Esophagus mucosa (tissue), 1 donor: ENCODE data around the gene CTNNA3. TPM values are rescaled to one million over a fixed set of nuclear protein-coding genes. Genes with fewer than 3 reads are reported as not detected.

Source experiments
- ATAC-seq: fragments of 200-7000 bp; cut with Tn5 transposase; one replicate; pipeline ENCODE4 v1.9.1; 2020
- total RNA-seq: library from RNA; stranded (reverse); gene quantifications from one replicate; pipeline ENCODE4 v1.2.4, GENCODE V29; 2023
- donor health status: DM: yes; HTN: yes; CAD: no.

The CTNNA3 gene
- total RNA-seq, 1 donor from 2014 or later, result not detected

DNA sequence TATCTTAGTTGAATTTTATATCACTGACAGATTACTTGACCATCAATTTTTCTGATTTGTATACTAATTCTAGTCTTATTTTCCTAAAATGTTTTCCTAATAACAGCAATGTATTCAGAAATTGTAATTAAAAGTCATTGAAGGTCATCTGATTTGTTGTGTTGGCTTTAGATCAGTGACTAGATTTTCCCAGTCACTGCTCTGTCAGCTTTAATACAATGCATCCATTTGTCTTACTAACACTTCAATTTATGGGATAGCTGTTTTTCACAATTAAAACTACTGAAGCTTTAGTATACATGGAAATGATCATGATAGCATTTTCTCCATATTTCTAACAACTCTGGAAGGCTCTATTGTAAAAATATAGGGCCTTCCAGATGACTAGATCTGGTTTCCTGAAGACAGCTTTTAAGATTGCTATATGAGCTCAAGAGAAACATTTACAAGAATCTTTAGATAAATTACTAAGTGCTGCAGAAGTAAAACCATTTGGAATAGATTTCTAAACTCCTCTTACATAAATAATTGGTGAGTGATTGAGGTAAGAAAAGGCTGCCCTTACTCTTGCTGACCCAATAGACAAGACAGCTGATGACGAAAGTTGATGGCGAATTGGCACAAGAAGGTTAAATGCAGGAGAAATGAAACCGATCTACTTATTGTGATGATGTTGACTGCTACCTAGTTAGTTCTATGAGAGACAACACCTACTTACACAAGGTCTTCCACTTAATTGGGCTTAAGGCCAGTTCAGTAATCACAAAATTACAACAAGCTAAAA, 696.0 kb downstream of the CTNNA3 start:
- no peak for ATAC-seq

DNA sequence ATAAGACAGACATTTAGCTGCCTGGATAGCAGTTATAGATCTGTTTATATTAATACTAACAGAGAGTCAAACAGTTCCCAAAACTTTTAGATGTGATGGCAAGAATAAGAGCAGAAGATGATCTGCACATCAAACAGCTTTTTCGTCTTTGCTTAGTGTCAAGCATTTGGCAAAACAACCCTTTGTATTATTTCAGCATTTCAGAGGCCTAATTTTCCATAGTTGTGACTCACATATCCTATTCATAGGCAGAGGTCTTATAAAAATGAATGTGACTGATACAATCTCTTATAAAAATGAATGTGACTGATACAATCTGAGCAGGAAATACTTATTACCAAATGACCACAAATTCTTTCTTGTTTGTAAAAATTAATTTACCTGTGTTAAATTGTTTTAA, 699.0 kb downstream of the CTNNA3 start:
- no peak for ATAC-seq

DNA sequence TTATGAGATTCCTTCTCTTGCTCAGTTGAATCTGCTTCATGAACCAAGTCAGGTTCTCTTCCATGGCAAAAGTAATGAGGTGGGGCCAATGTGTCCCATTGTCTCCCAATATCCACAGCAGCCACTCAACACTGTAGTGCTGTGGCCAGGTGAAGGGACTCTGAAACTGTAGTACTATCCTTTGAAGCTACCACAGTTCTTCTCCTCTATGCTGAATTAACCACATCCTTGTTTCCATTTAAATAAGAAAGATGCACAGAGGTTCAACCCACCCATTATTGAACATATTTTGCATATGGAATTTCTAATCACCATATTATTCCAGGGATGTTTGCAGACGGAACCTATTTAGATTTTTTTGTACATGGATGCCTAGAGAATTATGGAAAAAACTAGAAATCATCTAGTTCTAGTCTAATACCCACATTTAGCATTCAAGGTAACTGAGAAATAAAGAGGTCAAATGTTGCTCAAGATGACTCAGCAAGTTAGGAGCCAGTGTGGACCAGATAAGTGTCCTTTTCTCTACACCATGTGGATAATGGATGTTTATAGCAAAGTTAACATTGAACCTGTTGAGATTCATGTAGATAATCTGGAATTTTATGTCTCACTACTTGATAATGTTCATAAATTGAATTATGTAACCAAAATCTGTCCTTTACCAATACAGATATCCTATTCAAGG, 705.7 kb downstream of the CTNNA3 start:
- ATAC-seq, result no peak

DNA sequence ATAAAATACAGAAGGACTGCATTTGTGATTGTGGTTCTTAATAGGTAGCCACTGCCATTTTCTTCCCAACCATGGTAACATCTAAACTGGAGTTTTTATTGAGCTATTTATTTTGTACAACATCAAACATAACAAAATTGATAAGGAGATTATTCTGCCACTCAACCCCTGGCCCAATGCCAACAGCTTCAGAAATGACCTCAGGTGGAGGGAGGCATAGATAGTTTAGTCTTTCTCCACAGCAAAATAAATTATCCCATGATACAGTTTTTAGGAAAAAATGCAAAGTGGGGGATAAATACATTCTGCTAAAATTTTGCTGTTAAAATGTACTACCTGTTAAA, 712.5 kb downstream of the CTNNA3 start:
- no peak for ATAC-seq

DNA sequence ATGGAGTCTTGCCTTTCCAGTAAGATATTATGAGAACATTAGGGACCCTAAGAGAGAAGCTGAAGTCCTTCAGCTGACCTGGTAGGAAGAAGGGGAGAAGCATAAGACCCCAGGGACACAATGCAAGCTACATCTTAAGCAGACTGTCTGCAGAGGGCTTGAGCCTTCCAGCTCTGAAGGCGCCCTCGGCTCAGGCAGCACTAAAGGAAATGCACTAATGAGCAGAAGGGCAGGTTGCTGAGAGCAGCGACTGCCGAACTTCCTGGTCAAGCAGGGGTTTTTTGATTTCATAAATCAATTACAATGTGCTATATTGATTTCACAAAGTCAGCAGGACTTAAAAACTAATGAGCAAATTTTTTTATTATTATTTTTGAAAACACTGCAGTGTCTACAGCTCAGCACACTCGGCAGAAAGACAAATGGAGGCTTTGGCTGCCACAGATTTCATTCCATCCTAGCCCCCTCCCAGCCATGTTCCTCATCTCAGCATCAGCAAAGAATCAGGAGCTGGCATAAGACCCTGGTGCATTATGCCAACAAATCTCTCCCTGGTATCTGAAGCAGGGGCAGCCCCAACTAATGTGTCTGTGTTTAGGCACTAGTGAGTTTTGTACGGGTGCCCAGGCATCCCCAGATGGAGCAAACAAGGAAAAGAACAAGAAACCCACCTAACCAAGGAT, 713.1 kb downstream of the CTNNA3 start:
- ATAC-seq, result no peak

DNA sequence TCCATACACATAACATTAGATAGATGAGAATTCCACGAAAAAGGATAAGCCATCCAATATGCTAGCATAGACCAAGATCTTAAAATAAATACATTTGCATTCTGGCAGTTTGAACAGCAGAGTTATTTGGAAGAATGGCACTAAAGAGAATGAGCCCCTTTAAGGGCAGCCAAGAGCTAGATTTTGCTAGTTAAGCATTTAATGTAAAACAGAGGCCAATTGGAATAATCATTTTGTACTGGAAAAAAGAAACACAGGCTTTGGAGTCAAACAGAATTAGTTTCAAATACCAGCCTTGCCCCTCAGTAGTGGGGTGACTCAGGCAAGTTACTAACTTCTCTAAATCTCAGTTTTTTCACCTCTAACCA, 714.0 kb downstream of the CTNNA3 start:
- no peak for ATAC-seq

DNA sequence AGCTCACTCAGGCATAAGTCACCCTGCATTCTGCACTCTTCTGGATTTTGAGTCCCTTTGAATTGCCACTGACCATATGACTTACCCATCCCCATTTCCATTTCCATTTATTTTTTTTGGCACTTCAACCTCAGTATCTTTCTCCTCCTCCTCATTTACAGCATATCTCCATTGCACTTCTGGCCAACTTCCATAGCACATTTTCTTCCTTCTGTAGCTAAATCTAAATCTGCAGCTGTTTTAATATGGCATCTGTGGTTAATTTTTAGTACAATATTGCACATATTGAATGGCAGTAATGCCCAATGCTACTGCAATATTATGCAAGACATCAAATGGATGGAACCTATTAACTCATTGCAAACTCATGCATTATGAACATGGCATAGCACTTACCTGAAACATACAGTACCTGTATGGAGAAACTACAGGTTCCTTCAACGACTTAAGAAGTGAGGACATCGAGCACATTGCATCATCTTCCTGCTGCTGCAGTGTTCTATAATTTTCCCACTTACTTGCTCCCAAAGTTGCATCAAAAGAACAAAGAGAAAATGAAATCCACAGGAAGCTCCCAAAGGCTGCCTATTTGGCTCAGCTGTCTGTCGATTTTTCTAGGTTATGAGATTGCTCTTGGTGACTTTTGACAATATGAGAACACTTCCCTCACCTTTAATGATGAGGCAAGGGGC, 714.5 kb downstream of the CTNNA3 start:
- no peak for ATAC-seq

DNA sequence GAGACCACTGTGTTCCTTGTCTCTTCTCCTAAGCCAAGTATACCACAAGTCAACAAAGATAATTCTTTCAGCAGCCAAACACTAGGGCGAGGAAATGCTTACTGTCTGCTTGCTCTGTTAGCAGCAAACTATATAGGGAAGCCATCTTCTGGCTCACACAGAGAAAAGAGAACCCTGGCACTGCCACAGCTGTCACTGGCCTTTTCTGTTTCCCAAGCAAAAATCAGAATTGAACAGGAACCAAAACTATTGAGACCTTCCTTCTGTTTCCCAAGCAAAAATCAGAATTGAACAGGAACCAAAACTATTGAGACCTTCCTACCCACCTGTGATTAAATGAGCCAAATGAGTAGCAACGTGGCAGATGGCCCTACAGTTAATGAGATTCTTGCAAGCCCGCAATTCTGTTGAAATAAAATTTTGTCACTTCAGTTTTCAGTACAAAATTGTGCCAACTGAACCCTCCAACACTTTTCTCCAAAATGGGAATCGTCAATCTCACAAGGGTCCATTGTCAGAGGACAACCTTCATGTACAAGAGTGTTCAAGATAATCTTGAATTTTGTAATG, 715.7 kb downstream of the CTNNA3 start:
- ATAC-seq, result no peak

DNA sequence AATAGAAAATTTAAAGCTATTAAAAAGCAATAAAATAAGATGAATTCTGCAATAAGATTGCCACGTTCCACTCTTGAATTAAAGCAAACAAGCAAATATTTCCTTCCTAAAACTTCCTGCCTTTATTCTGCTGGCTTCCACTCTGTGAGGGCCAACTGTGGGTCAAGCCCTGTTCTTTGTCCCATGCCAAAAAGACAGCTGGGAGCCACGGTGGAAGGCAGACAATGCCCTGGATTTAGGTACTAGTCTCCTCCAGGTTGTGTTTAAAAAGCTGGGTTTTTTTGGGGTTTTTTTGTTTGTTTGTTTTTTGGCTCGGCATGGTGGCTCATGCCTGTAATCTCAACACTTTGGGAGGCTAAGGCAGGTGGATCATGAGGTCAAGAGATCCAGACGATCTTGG, 731.0 kb downstream of the CTNNA3 start:
- ATAC-seq, result no peak

DNA sequence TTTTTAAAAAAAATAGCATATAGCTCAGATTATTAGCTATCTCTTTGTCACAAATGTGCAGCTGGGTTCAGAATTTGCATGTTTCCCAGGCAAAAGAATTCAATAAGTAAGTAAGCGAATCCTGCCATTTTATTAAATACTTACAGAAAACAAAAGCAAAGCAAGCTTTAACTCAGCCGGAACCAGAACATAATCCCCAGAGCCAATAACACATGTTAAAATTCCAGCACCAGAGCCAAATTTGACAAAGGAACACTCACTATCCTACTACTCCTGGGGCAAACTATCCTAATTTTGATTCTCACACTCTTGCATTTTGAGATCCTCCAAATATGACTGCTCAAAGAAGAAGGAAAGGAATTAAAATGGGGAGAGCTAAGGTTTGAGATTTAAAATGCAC, 737.5 kb downstream of the CTNNA3 start:
- ATAC-seq, result no peak

DNA sequence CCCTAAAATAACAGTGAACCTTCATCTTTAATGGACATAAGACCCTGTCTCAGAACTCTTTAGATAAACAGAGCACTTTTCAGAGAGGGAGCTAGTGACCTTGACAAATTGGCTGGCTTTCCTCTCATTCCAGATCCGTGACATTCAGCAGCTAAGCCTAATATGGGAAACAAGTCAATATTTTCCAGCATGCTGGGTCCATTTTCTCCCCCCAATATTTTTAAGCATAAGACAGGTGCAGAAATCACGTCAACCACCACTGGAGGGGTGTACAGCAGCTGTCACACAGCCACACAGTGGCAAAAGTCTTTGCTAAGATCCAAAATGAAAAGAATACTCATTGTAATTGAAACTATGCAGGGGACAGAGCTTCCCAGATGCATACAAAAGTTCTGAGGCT, 744.1 kb downstream of the CTNNA3 start:
- no peak for ATAC-seq

DNA sequence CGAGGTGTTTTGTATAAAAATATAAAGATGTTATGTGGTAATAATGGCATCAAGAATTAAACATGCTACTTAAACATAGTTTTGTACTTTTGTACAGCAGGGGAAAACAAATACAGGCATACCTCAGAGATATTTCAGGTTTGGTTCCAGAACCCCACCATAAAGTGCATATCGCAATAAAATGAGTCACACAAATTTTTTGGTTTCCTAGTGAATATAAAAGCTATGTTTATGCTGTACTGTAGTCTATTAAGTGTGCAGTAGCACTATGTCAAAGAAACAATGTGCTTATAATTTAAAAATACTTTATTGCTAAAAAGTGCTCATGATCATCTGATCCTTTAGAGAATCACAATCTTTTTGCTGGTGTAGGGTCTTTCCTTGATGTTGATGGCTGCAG, 752.4 kb downstream of the CTNNA3 start:
- ATAC-seq, result no peak

DNA sequence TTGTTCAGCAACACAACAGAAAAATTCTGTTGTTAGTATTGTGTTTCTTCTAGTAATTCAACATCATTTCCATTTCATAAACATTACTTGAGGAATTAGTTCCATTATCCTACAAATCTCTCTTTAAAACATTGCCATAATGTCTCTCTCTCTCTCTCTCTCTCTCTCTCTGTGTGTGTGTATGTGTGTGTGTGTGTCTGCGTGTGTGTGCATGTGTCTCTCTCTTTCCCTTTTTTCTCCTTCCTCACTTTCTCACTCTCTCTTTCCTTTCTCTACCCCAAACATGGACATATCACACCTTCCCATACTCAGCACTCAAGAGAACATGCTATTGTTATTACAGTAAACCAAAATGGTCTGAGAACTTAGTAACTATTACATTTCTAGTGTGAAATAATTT, 753.6 kb downstream of the CTNNA3 start:
- ATAC-seq, result no peak

DNA sequence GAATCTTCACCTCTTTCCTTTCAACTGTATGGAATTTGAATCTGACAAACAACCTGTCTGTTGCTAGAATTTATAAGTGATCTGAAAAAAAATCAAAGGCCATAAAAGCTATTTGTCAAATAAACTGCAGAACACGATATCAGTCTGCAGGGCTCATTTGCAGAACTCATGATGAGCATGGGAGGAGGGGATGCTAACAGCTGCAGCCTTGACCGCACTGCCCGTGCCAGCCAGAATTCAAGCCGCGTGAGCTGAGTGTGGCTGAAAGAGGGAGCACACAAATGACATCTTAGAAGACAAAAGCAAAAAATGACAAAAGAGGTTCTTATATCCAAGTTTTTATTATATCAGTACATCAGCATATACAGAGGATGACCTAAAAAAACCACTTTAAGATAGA, 754.5 kb downstream of the CTNNA3 start:
- no peak for ATAC-seq

DNA sequence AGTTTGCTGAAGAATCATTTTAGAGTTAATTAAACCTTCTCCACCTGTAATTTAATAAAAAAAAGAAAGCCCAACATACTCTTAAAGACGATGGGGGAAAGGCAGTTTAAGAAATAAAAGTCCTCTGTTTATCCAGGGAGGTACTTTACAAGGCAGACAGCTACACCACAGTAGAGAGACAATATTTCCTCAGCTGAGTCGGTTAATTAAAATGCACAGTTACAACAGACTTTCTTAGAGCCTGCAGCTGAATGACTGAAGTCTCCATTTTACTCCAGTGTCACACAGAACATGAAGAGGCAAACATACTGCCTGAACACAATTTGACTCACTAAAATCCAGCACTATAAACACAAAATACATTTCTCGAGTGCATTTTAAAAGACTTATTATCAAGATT, 755.0 kb downstream of the CTNNA3 start:
- no peak for ATAC-seq

DNA sequence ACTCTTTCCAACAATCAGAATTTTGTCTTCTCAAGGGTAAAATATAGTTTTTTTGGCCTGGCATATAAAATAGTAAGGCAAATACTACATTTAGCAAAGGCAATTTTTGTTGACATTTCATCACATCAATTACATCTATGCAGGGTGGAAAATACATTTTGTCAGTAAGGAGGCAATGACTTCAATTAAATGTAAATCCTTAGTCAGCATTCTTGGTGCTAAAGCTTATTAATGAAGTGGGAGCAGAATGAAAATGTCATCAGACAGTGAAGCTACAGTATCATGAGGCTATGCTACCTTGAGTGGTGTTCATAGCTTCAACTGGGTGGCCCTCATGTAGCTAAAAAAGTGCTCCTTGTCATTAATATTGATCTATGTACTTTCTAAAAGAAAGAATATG, 761.3 kb downstream of the CTNNA3 start:
- no peak for ATAC-seq

DNA sequence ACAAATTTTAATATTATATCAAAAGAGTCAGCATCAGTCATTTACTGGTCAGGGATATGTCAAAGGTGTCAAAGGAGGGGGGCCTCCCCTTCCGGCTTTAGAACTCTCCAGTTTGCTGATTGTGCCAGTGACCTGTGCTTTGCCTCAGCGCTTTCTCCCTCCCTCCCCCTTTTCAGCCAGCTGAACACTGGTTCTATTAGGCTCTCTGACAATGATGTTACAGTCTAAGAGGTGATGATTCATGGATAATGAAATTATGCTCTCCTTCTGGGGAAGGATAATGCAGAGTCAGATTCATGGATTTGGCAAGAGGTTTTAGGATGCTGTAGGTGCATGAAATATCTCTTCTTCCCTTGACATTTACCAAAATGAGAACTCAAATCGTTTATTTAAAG, 764.0 kb downstream of the CTNNA3 start:
- ATAC-seq, result no peak

DNA sequence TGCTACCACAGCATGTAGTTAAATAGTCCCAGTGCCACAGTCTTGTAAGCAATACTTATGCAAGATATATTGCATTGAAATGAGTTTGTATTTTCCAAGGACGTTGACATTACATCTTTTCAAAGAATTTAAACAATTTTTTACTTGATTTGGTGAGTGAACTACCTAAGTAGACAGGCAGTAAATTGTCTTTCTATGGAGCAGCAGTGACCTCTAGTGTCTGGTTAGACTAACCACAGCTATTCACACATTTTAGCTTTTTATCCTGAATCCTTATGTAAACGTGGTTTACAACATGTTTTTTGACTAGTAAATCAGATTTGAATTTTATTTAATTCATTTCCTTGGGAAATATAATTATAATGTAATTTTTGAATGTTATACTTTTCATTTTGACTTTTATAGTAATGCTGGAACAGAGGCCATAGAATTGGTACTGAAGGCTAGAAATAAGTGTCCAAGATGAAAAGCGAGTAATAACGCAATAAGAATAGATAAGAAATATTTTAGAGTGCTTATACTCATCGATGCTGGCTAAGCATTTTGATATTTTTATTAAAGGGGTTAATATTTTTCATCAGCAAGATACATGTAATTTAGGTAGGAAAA, 764.6 kb downstream of the CTNNA3 start:
- ATAC-seq, result no peak

DNA sequence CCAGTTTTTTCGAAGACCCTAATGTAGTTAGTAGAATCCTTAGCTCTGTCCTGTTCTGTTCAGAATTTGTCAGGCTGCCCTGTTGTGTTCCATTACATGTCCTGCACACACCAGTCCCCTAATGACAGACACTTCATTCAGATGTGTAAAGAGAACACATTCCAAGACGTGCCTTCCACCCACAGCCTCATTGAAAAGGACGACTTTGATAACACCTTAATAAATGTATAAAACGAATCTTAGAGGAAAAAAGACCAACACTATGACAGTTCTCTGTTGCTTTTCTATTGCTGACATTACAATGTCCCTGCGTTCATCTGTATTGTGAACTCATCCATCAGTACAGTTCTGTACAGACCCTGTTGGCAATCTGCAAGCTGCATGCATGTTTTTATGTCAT, 766.6 kb downstream of the CTNNA3 start:
- no peak for ATAC-seq

DNA sequence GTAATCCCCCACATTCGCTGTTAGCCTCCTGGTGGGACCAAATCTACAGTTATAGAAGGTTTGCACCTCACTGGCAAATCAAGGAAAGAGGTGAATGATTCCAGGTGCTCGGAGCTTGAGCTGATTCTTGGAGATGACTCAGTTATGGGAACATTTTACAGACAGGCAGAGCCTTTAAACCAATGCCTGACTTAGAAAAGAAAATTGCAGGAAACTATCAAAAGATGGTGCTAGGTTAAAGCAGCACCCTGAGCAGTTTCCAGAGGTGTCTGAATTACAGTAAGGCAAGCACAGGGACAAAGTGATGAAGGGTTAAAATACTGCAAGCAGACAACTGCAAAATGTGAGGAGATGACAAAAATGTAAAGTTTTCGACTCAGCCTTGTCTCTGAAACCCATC, 767.2 kb downstream of the CTNNA3 start:
- no peak for ATAC-seq

DNA sequence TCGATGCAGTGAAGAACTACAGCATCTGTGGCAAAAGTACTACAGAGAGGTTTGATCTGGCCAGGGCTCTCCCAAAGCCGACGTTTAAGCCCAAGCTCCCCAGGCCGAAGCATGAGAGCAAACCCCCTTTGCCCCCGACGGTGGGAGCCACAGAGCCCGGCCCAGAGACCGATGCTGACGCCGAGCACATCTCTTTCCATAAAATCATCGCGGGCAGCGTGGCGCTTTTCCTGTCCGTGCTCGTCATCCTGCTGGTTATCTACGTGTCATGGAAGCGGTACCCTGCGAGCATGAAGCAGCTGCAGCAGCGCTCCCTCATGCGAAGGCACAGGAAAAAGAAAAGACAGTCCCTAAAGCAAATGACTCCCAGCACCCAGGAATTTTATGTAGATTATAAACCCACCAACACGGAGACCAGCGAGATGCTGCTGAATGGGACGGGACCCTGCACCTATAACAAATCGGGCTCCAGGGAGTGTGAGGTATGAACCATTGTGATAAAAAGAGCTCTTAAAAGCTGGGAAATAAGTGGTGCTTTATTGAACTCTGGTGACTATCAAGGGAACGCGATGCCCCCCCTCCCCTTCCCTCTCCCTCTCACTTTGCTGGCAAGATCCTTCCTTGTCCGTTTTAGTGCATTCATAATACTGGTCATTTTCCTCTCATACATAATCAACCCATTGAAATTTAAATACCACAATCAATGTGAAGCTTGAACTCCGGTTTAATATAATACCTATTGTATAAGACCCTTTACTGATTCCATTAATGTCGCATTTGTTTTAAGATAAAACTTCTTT, 767.8 kb downstream of the CTNNA3 start:
- no peak for ATAC-seq
